HEK293 (cell line): Measurements from ENCODE around the gene BRD2.

ENCODE experiments used
- GLIS1 ChIP-seq: fragments of 450-650 bp; formaldehyde crosslinking; IDR thresholded peaks from 2 replicates; pipeline ENCODE4 v1.5.1; 2016; ENCODE audit warnings: missing biosample characterization, missing genetic modification characterization
- HOXD13 ChIP-seq: sonication (generic); formaldehyde crosslinking; IDR thresholded peaks from 2 replicates; pipeline ENCODE4 v1.8.0; 2022; ENCODE audit warnings: missing genetic modification reagents, borderline replicate concordance
- MZF1 ChIP-seq: fragments of 450-650 bp; formaldehyde crosslinking; IDR thresholded peaks from 2 replicates; pipeline ENCODE4 v1.5.1; 2017; ENCODE audit warnings: missing biosample characterization, missing genetic modification characterization, borderline replicate concordance
- SETDB1 ChIP-seq: IDR thresholded peaks from one replicate; pipeline ENCODE4 v1.6.1; 2017; ENCODE audit warnings: mild to moderate bottlenecking, low read length, moderate library complexity, mixed read lengths; ENCODE audit not compliant: insufficient read length
- ZBTB7A ChIP-seq: fragments of 450-650 bp; formaldehyde crosslinking; IDR thresholded peaks from 2 replicates; pipeline ENCODE4 v1.5.1; 2016; ENCODE audit warnings: low read depth, missing biosample characterization, missing genetic modification characterization
- ZNF121 ChIP-seq: fragments of 450-650 bp; formaldehyde crosslinking; IDR thresholded peaks from 2 replicates; pipeline ENCODE4 v1.5.1; 2016; ENCODE audit warnings: missing biosample characterization, missing genetic modification characterization
- ZNF138 ChIP-seq: fragments of 450-650 bp; formaldehyde crosslinking; IDR thresholded peaks from 2 replicates; pipeline ENCODE4 v1.5.1; 2016; ENCODE audit warnings: missing biosample characterization, missing genetic modification characterization, borderline replicate concordance
- ZNF16 ChIP-seq: fragments of 450-650 bp; formaldehyde crosslinking; IDR thresholded peaks from 2 replicates; pipeline ENCODE4 v1.5.1; 2016; ENCODE audit warnings: low read depth, missing biosample characterization, missing genetic modification characterization
- ZNF2 ChIP-seq: fragments of 450-650 bp; formaldehyde crosslinking; IDR thresholded peaks from 2 replicates; pipeline ENCODE4 v1.5.1; 2016; ENCODE audit warnings: missing biosample characterization, missing genetic modification characterization
- ZNF24 ChIP-seq: fragments of 450-650 bp; formaldehyde crosslinking; IDR thresholded peaks from 2 replicates; pipeline ENCODE4 v1.5.1; 2016; ENCODE audit warnings: missing biosample characterization, missing genetic modification characterization
- ZNF426 ChIP-seq: fragments of 450-650 bp; formaldehyde crosslinking; IDR thresholded peaks from 2 replicates; pipeline ENCODE4 v1.5.1; 2017; ENCODE audit warnings: missing biosample characterization, missing genetic modification characterization, mild to moderate bottlenecking, inconsistent platforms, moderate library complexity
- ZNF76 ChIP-seq: fragments of 450-650 bp; formaldehyde crosslinking; IDR thresholded peaks from 2 replicates; pipeline ENCODE4; 2016; ENCODE audit warnings: low read depth, missing biosample characterization, missing genetic modification characterization, borderline replicate concordance
- TF ChIP-seq, protein P1 (sequence below): fragments of 450-650 bp; formaldehyde crosslinking; IDR thresholded peaks from 2 replicates; pipeline ENCODE4 v1.5.1; 2016; ENCODE audit warnings: missing biosample characterization, missing genetic modification characterization, low read depth
- TF ChIP-seq, protein P2 (sequence below): fragments of 450-650 bp; formaldehyde crosslinking; IDR thresholded peaks from 2 replicates; pipeline ENCODE4 v1.5.1; 2016; ENCODE audit warnings: missing biosample characterization, missing genetic modification characterization
- TF ChIP-seq, protein P3 (sequence below): fragments of 450-650 bp; formaldehyde crosslinking; IDR thresholded peaks from 2 replicates; pipeline ENCODE4 v1.5.1; 2016; ENCODE audit warnings: missing biosample characterization, missing genetic modification characterization
- TF ChIP-seq, protein P4 (sequence below): fragments of 450-650 bp; formaldehyde crosslinking; IDR thresholded peaks from 2 replicates; pipeline ENCODE4 v1.5.1; 2016; ENCODE audit warnings: missing biosample characterization, missing genetic modification characterization
- TF ChIP-seq, protein P5 (sequence below): fragments of 450-650 bp; formaldehyde crosslinking; IDR thresholded peaks from 2 replicates; pipeline ENCODE4 v1.5.1; 2016; ENCODE audit warnings: missing biosample characterization, missing genetic modification characterization
- TF ChIP-seq, protein P6 (sequence below): fragments of 450-650 bp; IDR thresholded peaks from 2 replicates; pipeline ENCODE4 v1.5.1; 2018; ENCODE audit warnings: missing biosample characterization, mild to moderate bottlenecking, missing genetic modification characterization
- TF ChIP-seq, protein P7 (sequence below): fragments of 450-650 bp; formaldehyde crosslinking; IDR thresholded peaks from 2 replicates; pipeline ENCODE4 v1.5.1; 2016; ENCODE audit warnings: missing biosample characterization, missing genetic modification characterization

The BRD2 gene

DNA sequence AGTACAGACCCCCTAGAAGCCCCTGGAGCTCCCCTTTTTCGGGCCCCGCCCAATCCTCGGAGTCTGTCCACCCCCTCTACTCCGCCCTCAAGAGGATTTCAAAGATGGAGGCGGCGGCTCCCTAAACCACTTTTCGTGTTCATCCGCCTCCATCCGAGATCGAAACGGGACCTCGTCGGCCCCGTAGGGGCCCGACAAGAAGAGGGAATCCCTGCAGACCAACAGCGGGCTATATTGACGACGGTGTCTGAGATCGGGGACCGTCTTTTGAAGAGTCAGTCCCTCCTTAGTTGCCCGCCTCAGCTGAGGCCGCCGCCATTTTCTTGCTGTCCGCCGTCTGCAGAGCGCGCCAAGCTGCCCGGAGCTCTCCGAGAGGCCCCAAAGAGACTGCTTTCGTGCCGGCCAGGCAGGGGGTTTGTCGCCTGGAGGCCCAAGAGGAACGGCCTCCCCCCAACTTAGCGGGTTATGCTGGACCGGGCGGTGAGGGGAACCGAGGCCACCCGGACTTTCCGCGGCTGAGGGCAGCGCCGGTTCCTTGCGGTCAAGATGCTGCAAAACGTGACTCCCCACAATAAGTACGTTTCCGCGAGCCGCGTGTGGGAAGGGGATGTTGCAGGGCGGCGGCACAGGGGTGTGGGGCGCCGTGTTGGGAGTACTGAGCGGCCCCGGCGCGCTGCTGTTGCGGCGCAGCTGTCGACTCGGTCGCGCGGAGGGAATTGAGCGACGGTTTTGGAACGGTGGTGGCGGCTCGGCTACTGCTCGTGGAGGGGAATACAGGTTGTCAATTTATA is 4.2 kb downstream of the BRD2 start (continued):
- peak; percentile 80 for TF ChIP-seq HOXD13
- peak; percentile 10 for TF ChIP-seq ZNF426
- TF ChIP-seq, protein P1, sequence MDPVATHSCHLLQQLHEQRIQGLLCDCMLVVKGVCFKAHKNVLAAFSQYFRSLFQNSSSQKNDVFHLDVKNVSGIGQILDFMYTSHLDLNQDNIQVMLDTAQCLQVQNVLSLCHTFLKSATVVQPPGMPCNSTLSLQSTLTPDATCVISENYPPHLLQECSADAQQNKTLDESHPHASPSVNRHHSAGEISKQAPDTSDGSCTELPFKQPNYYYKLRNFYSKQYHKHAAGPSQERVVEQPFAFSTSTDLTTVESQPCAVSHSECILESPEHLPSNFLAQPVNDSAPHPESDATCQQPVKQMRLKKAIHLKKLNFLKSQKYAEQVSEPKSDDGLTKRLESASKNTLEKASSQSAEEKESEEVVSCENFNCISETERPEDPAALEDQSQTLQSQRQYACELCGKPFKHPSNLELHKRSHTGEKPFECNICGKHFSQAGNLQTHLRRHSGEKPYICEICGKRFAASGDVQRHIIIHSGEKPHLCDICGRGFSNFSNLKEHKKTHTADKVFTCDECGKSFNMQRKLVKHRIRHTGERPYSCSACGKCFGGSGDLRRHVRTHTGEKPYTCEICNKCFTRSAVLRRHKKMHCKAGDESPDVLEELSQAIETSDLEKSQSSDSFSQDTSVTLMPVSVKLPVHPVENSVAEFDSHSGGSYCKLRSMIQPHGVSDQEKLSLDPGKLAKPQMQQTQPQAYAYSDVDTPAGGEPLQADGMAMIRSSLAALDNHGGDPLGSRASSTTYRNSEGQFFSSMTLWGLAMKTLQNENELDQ (tag by site-specific recombination) = 0 out of 2 replicates have a peak, but pooled peaks have one; percentile 3
- TF ChIP-seq, protein P2, sequence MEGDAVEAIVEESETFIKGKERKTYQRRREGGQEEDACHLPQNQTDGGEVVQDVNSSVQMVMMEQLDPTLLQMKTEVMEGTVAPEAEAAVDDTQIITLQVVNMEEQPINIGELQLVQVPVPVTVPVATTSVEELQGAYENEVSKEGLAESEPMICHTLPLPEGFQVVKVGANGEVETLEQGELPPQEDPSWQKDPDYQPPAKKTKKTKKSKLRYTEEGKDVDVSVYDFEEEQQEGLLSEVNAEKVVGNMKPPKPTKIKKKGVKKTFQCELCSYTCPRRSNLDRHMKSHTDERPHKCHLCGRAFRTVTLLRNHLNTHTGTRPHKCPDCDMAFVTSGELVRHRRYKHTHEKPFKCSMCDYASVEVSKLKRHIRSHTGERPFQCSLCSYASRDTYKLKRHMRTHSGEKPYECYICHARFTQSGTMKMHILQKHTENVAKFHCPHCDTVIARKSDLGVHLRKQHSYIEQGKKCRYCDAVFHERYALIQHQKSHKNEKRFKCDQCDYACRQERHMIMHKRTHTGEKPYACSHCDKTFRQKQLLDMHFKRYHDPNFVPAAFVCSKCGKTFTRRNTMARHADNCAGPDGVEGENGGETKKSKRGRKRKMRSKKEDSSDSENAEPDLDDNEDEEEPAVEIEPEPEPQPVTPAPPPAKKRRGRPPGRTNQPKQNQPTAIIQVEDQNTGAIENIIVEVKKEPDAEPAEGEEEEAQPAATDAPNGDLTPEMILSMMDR (tag by site-specific recombination) = no peak
- TF ChIP-seq, protein P3, sequence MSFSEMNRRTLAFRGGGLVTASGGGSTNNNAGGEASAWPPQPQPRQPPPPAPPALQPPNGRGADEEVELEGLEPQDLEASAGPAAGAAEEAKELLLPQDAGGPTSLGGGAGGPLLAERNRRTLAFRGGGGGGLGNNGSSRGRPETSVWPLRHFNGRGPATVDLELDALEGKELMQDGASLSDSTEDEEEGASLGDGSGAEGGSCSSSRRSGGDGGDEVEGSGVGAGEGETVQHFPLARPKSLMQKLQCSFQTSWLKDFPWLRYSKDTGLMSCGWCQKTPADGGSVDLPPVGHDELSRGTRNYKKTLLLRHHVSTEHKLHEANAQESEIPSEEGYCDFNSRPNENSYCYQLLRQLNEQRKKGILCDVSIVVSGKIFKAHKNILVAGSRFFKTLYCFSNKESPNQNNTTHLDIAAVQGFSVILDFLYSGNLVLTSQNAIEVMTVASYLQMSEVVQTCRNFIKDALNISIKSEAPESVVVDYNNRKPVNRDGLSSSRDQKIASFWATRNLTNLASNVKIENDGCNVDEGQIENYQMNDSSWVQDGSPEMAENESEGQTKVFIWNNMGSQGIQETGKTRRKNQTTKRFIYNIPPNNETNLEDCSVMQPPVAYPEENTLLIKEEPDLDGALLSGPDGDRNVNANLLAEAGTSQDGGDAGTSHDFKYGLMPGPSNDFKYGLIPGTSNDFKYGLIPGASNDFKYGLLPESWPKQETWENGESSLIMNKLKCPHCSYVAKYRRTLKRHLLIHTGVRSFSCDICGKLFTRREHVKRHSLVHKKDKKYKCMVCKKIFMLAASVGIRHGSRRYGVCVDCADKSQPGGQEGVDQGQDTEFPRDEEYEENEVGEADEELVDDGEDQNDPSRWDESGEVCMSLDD (tag by site-specific recombination) = peak; percentile 64
- TF ChIP-seq, protein P4, sequence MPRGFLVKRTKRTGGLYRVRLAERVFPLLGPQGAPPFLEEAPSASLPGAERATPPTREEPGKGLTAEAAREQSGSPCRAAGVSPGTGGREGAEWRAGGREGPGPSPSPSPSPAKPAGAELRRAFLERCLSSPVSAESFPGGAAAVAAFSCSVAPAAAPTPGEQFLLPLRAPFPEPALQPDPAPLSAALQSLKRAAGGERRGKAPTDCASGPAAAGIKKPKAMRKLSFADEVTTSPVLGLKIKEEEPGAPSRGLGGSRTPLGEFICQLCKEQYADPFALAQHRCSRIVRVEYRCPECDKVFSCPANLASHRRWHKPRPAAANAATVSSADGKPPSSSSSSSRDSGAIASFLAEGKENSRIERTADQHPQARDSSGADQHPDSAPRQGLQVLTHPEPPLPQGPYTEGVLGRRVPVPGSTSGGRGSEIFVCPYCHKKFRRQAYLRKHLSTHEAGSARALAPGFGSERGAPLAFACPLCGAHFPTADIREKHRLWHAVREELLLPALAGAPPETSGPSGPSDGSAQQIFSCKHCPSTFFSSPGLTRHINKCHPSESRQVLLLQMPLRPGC (tag by site-specific recombination) = no peak
- peak; percentile 93 for TF ChIP-seq ZNF2
- TF ChIP-seq ZNF24 (tag by site-specific recombination) = no peak
- TF ChIP-seq ZNF138 = no peak
- peak; percentile 25; the same call in 1 of the 2 replicates for TF ChIP-seq MZF1 (tag by site-specific recombination)
- TF ChIP-seq, protein P5, sequence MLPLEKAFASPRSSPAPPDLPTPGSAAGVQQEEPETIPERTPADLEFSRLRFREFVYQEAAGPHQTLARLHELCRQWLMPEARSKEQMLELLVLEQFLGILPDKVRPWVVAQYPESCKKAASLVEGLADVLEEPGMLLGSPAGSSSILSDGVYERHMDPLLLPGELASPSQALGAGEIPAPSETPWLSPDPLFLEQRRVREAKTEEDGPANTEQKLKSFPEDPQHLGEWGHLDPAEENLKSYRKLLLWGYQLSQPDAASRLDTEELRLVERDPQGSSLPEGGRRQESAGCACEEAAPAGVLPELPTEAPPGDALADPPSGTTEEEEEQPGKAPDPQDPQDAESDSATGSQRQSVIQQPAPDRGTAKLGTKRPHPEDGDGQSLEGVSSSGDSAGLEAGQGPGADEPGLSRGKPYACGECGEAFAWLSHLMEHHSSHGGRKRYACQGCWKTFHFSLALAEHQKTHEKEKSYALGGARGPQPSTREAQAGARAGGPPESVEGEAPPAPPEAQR (tag by site-specific recombination) = no peak
- 0 out of 2 replicates have a peak, but pooled peaks have one; percentile 31 for TF ChIP-seq ZNF16
- no peak for TF ChIP-seq SETDB1
- peak; percentile 50; the same call in 1 of the 2 replicates for TF ChIP-seq ZNF121 (tag by site-specific recombination)
- TF ChIP-seq, protein P6, sequence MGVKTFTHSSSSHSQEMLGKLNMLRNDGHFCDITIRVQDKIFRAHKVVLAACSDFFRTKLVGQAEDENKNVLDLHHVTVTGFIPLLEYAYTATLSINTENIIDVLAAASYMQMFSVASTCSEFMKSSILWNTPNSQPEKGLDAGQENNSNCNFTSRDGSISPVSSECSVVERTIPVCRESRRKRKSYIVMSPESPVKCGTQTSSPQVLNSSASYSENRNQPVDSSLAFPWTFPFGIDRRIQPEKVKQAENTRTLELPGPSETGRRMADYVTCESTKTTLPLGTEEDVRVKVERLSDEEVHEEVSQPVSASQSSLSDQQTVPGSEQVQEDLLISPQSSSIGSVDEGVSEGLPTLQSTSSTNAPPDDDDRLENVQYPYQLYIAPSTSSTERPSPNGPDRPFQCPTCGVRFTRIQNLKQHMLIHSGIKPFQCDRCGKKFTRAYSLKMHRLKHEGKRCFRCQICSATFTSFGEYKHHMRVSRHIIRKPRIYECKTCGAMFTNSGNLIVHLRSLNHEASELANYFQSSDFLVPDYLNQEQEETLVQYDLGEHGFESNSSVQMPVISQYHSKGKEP (tag by site-specific recombination) = peak; percentile 1; the same call in 1 of the 2 replicates
- TF ChIP-seq, protein P7, sequence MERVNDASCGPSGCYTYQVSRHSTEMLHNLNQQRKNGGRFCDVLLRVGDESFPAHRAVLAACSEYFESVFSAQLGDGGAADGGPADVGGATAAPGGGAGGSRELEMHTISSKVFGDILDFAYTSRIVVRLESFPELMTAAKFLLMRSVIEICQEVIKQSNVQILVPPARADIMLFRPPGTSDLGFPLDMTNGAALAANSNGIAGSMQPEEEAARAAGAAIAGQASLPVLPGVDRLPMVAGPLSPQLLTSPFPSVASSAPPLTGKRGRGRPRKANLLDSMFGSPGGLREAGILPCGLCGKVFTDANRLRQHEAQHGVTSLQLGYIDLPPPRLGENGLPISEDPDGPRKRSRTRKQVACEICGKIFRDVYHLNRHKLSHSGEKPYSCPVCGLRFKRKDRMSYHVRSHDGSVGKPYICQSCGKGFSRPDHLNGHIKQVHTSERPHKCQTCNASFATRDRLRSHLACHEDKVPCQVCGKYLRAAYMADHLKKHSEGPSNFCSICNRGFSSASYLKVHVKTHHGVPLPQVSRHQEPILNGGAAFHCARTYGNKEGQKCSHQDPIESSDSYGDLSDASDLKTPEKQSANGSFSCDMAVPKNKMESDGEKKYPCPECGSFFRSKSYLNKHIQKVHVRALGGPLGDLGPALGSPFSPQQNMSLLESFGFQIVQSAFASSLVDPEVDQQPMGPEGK (tag by site-specific recombination) = 0 out of 2 replicates have a peak, but pooled peaks have one; percentile 1
- TF ChIP-seq ZNF76 (tag by site-specific recombination) = 0 out of 2 replicates have a peak, but pooled peaks have one; percentile 30
- TF ChIP-seq ZBTB7A (tag by site-specific recombination) = peak; percentile 2; the same call in 1 of the 2 replicates
- TF ChIP-seq GLIS1 = no peak
